AG09309 (cell line): Measurements from ENCODE around the gene DAW1.
"Not testable (repeated sequence)": the region's sequence is repeated elsewhere in the genome, so short reads cannot be mapped to it uniquely, and the experiment has no call there.

Experiments
- DNase-seq: peaks from one replicate; pipeline ENCODE4 v3.0.0-alpha.2; 2010; ENCODE audit warnings: low read depth
- H3K4me3 ChIP-seq: 2 replicates; pipeline ENCODE4 v1.5.1; 2011; ENCODE audit warnings: mild to moderate bottlenecking, low read depth, low read length, moderate library complexity; ENCODE audit not compliant: control insufficient read depth
- TF ChIP-seq, protein P1 (sequence below): IDR thresholded peaks from 2 replicates; pipeline ENCODE4 v1.5.1; 2011; ENCODE audit warnings: mild to moderate bottlenecking, low read depth, low read length, inconsistent platforms; ENCODE audit not compliant: insufficient read depth, control insufficient read depth; ENCODE audit errors: missing control alignments

DAW1 gene

GRCh38 chr2:227933884-227934283, 62.5 kb downstream of the DAW1 start:
- DNase-seq = no peak
- TF ChIP-seq, protein P1, sequence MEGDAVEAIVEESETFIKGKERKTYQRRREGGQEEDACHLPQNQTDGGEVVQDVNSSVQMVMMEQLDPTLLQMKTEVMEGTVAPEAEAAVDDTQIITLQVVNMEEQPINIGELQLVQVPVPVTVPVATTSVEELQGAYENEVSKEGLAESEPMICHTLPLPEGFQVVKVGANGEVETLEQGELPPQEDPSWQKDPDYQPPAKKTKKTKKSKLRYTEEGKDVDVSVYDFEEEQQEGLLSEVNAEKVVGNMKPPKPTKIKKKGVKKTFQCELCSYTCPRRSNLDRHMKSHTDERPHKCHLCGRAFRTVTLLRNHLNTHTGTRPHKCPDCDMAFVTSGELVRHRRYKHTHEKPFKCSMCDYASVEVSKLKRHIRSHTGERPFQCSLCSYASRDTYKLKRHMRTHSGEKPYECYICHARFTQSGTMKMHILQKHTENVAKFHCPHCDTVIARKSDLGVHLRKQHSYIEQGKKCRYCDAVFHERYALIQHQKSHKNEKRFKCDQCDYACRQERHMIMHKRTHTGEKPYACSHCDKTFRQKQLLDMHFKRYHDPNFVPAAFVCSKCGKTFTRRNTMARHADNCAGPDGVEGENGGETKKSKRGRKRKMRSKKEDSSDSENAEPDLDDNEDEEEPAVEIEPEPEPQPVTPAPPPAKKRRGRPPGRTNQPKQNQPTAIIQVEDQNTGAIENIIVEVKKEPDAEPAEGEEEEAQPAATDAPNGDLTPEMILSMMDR = no peak
- no peak overlapping the region for H3K4me3 ChIP-seq

- H3K4me3 ChIP-seq, DNase-seq: not testable (repeated sequence)
Measured at GRCh38 chr2:227936249-227936648, 64.8 kb downstream of the DAW1 start.

DNA sequence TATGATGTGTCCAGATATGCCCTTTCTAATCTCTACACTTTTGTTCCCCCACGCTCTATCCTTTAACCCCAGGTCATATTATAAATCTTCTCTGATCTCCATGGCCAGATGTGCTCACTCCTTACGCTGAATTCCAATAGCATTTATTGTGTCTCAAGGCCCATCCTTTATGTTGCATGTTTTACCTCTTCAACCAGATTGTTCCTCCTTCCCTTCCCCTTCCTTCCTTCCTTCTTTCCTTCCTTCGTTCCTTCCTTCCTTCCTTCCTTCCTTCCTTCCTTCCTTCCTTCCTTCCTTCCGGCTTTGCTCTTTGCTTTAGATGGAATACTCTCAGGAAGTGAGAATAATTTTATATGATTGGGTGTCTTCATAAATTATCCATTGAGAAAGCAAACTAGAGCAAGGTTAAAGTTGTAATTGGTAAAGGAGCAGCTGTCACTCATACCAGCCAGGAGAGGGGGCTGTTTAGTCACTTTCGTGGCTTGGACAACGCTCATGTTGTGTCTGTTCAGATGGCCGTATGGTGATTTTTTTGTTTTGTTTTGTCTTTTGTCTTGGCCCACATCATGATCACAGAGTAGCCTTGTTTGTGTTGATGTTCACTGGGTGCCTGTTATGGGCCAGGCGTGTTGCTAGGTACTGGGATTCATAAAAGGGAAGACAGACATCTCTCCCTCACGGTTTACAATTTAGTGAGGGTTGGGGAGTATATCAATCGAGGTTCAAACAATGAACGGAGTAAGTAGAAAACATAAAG, 68.0 kb downstream of the DAW1 start:
- no peak overlapping the region for H3K4me3 ChIP-seq
- TF ChIP-seq, protein P1 = peak; percentile 37
- DNase-seq = no peak

DNA sequence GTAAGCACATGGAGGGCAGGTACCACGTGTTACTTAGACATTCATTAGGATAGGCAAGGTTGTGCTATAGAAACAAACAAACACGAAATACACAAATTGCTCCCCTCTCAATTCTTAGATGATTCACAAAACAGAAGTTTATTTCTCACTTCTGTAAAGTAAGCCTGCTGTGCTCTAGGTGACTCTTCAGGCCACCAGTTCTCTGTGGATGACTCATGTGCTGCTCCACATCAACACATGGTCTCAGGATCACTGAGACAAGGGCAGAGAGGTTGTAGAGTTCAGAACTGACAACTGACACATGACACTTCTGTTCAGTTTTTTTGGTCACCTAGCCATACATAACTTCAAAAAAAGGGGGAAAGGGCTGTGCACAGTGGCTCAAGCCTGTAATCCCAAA, 70.6 kb downstream of the DAW1 start:
- no peak overlapping the region for H3K4me3 ChIP-seq
- TF ChIP-seq, protein P1 = no peak
- no peak for DNase-seq

- no peak for DNase-seq
- H3K4me3 ChIP-seq = no peak overlapping the region
- TF ChIP-seq, protein P1 = no peak
Measured at GRCh38 chr2:227942965-227943364, 71.5 kb downstream of the DAW1 start.

DNA sequence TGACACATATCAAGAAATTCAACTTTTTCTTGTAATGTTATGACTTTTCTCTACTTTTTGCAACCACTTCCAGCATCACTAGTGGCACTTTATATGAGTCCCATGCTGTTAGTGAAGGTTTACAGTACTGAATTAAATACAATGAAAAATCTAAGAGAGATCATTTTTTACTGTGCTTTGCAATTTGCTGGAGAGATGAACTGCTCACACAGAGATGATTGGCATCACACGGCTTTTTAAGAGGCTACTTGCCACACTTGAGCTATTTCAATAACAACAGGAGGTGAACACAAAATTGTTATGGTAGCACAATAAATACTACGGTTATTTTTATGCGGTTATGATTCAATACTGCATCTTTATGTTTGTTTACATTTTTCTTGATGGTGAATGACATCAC, 88.9 kb downstream of the DAW1 start:
- TF ChIP-seq, protein P1 = no peak
- H3K4me3 ChIP-seq = no peak overlapping the region
- no peak for DNase-seq

DNA sequence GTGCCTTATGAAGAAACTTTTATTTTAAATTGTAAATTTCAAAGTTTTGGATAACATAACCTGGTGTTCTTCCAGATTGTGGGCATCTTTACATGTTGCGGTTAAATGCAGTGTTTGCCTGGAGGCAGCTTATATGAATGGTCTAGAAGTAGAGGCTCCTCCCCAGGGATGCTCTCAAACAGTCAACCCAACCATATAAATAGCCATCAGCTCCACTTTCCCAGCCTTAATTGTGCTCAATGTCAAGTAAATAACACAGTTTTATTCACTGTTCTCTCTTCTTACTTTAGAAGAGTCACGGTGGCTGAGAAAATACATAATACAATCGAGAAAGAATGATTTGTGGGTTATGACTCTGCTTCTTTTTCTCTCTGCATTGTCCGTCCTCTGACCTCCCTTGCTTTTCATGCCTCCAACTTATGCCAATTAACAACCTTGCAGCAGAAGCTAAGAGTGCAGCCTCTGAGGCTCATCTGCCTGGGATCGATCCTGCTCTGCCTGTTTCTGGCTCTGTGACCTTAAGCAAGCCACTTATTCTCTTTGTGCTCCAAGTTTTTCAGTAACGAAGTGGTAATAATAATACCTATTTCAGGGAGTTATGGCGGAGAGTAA, 100.3 kb downstream of the DAW1 start:
- TF ChIP-seq, protein P1 = no peak

More for the DNA sequence above, 100.3 kb downstream of the DAW1 start:
- H3K4me3 ChIP-seq = no peak overlapping the region
- DNase-seq = no peak
